SK-N-SH (cell line): ENCODE data around the gene ARFGAP1. TPM values are rescaled to one million over a fixed set of nuclear protein-coding genes. Genes with fewer than 3 reads are reported as not detected.

Source experiments
- CTCF ChIA-PET: fragments of 300-600, 350-600 bp; formaldehyde crosslinking; extraction: SDS; loops from one replicate; lab custom pipeline; 2021; lab: Yijun Ruan, JAX
- POLR2A ChIA-PET: fragments of 350-600 bp; sonication (Branson Sonifier 250); formaldehyde crosslinking; extraction: SDS; loops from one replicate; lab custom pipeline; 2020; ENCODE audit warnings: antibody characterized with exemption, inconsistent platforms; lab: Yijun Ruan, JAX
- DNase-seq: peaks from one replicate; pipeline ENCODE4 v3.0.0; 2012
- H2AFZ ChIP-seq: fragments of 200-600 bp; sonication (generic); 2 replicates; pipeline ENCODE4 v1.8.1; 2016; ENCODE audit warnings: antibody characterized with exemption, mild to moderate bottlenecking, low read depth
- H3F3A ChIP-seq: fragments of 200-600 bp; sonication (generic); replicated peaks from 2 replicates; pipeline ENCODE3; 2016; ENCODE audit warnings: antibody characterized with exemption, mild to moderate bottlenecking; ENCODE audit not compliant: insufficient read depth
- H3K27ac ChIP-seq, 2 experiments: fragments of 200-500 bp in 1 of 2; fragments of 200-600 bp in 1 of 2; sonication (Bioruptor generic) in 1 of 2; sonication (generic), shearing (Covaris generic) in 1 of 2; 2 replicates each; pipeline versions ENCODE4 v1.5.1 to v1.6.1; 2014 to 2016; ENCODE audit warnings: low read depth in 2 of 2, inconsistent platforms in 1 of 2, low read length in 1 of 2, mild to moderate bottlenecking in 1 of 2, mixed read lengths in 1 of 2
- H3K27me3 ChIP-seq: fragments of 200-600 bp; sonication (generic), shearing (Covaris generic); 2 replicates; pipeline ENCODE4 v1.6.1; 2016; ENCODE audit warnings: mixed run types; ENCODE audit not compliant: insufficient read depth
- H3K36me3 ChIP-seq, 2 experiments: fragments of 200-500 bp in 1 of 2; fragments of 200-600 bp in 1 of 2; sonication (Bioruptor generic) in 1 of 2; sonication (generic) in 1 of 2; replicated peaks in 1 of 2; 2 replicates each; pipeline versions ENCODE3 to v1.5.1; 2014 to 2016; ENCODE audit warnings: low read length in 1 of 2, mild to moderate bottlenecking in 1 of 2; ENCODE audit not compliant: insufficient read depth in 2 of 2, control insufficient read depth in 1 of 2
- H3K4me1 ChIP-seq, 2 experiments: fragments of 200-500 bp in 1 of 2; fragments of 200-600 bp in 1 of 2; sonication (Bioruptor generic) in 1 of 2; sonication (generic), shearing (Covaris generic) in 1 of 2; 2 replicates each; pipeline versions ENCODE4 v1.5.1 to v1.6.1; 2014 to 2016; ENCODE audit warnings: low read depth in 1 of 2, low read length in 1 of 2, mixed run types in 1 of 2; ENCODE audit not compliant: insufficient read depth in 2 of 2, control insufficient read depth in 1 of 2
- H3K4me2 ChIP-seq: fragments of 200-600 bp; sonication (generic), shearing (Covaris generic); 2 replicates; pipeline ENCODE4 v1.6.1; 2017; ENCODE audit warnings: mixed run types
- H3K4me3 ChIP-seq, 2 experiments: fragments of 200-500 bp in 1 of 2; fragments of 200-600 bp in 1 of 2; sonication (Bioruptor generic) in 1 of 2; sonication (generic), shearing (Covaris generic) in 1 of 2; 2 replicates each; pipeline versions ENCODE4 v1.5.1 to v1.8.1; 2014 to 2016; ENCODE audit warnings: low read depth in 2 of 2, inconsistent platforms in 1 of 2, low read length in 1 of 2, mild to moderate bottlenecking in 1 of 2, mixed read lengths in 1 of 2, moderate library complexity in 1 of 2
- H3K79me2 ChIP-seq: fragments of 200-600 bp; sonication (generic); 2 replicates; pipeline ENCODE4 v1.8.1; 2017; ENCODE audit warnings: mild to moderate bottlenecking; ENCODE audit not compliant: insufficient read depth
- H3K9ac ChIP-seq: fragments of 200-600 bp; sonication (generic); 2 replicates; pipeline ENCODE4 v1.6.1; 2017; ENCODE audit warnings: mixed run types
- H3K9me2 ChIP-seq: fragments of 200-600 bp; sonication (generic); 2 replicates; pipeline ENCODE4 v1.6.1; 2017; ENCODE audit warnings: mixed run types
- H3K9me3 ChIP-seq: fragments of 200-600 bp; sonication (generic); 2 replicates; pipeline ENCODE4 v1.6.1; 2017; ENCODE audit warnings: mixed run types, mild to moderate bottlenecking, moderate library complexity
- H4K20me1 ChIP-seq: fragments of 200-600 bp; sonication (generic); 2 replicates; pipeline ENCODE4 v1.6.1; 2017; ENCODE audit warnings: mild to moderate bottlenecking, mixed run types; ENCODE audit not compliant: insufficient read depth
- CHD2 ChIP-seq: fragments of 150-350 bp; IDR thresholded peaks from 2 replicates; pipeline ENCODE4 v1.6.1; 2018; ENCODE audit warnings: low read length; ENCODE audit not compliant: partially characterized antibody
- CTCF ChIP-seq: fragments of 200-600 bp; sonication (generic); IDR thresholded peaks from 2 replicates; pipeline ENCODE4 v1.6.1; 2017; ENCODE audit warnings: antibody characterized with exemption, mild to moderate bottlenecking, moderate library complexity
- ELF1 ChIP-seq: IDR thresholded peaks from 2 replicates; pipeline ENCODE4 v1.4.0; 2012
- EZH2phosphoT487 ChIP-seq: fragments of 200-600 bp; sonication (generic); IDR thresholded peaks from 2 replicates; pipeline ENCODE4 v1.6.1; 2017; ENCODE audit warnings: low read depth, mixed run types, mild to moderate bottlenecking, antibody characterized with exemption, moderate library complexity, borderline replicate concordance
- FOSL2 ChIP-seq: IDR thresholded peaks from 2 replicates; pipeline ENCODE4 v1.4.0; 2012; ENCODE audit warnings: low read depth, mild to moderate bottlenecking, moderate library complexity, borderline replicate concordance
- FOXJ3 ChIP-seq: sonication (generic); formaldehyde crosslinking; IDR thresholded peaks from 2 replicates; pipeline ENCODE4 v1.5.1; 2020; ENCODE audit warnings: mild to moderate bottlenecking, missing genetic modification reagents
- FOXM1 ChIP-seq: IDR thresholded peaks from 2 replicates; pipeline ENCODE4 v1.4.0; 2012; ENCODE audit warnings: low read depth, mild to moderate bottlenecking
- GATA2 ChIP-seq: sonication (generic); formaldehyde crosslinking; IDR thresholded peaks from 2 replicates; pipeline ENCODE4 v1.5.0; 2020; ENCODE audit warnings: mild to moderate bottlenecking, missing genetic modification reagents
- JUND ChIP-seq: IDR thresholded peaks from 2 replicates; pipeline ENCODE4 v1.4.0; 2012
- MAX ChIP-seq: IDR thresholded peaks from 2 replicates; pipeline ENCODE4 v1.4.0; 2012; ENCODE audit warnings: low read depth
- MXI1 ChIP-seq: IDR thresholded peaks from 2 replicates; pipeline ENCODE4 v1.6.1; 2012; ENCODE audit warnings: mild to moderate bottlenecking, low read depth, low read length, improper control_type of control experiment
- NRF1 ChIP-seq: IDR thresholded peaks from 2 replicates; pipeline ENCODE4 v1.6.1; 2012; ENCODE audit warnings: low read depth, mild to moderate bottlenecking, low read length
- POLR2AphosphoS5 ChIP-seq: IDR thresholded peaks from 2 replicates; pipeline ENCODE4 v1.6.1; 2012; ENCODE audit warnings: low read depth, low read length
- RCOR1 ChIP-seq: fragments of 150-350 bp; IDR thresholded peaks from 2 replicates; pipeline ENCODE4 v1.6.1; 2017; ENCODE audit warnings: antibody characterized with exemption, low read length
- REST ChIP-seq: IDR thresholded peaks from 2 replicates; pipeline ENCODE4 v1.6.1; 2012; ENCODE audit warnings: mild to moderate bottlenecking, low read depth, low read length, moderate library complexity
- RXRA ChIP-seq: IDR thresholded peaks from 2 replicates; pipeline ENCODE4 v1.4.0; 2012; ENCODE audit warnings: low read depth, mild to moderate bottlenecking, borderline replicate concordance
- USF2 ChIP-seq: fragments of 150-350 bp; IDR thresholded peaks from 2 replicates; pipeline ENCODE4 v1.6.1; 2017; ENCODE audit warnings: antibody characterized with exemption, low read length, low read depth, borderline replicate concordance
- ZBTB33 ChIP-seq: IDR thresholded peaks from 2 replicates; pipeline ENCODE4 v1.4.0; 2012; ENCODE audit warnings: low read depth, borderline replicate concordance
- WGBS: methylation state at CpG from one replicate; pipeline ENCODE4 v1.1.6; 2017; ENCODE audit warnings: low lambda C conversion rate; 5-methylcytosine and 5-hydroxymethylcytosine counted together
- polyA plus RNA-seq, 3 experiments: library from polyadenylated mRNA; depleted of rRNA; stranded (reverse); fragments of >200 nt; gene quantifications; 2 replicates each; pipeline ENCODE4 v1.2.3, GENCODE V29; 2012

ARFGAP1 gene
- polyA plus RNA-seq, 1 of the 3 experiments (the other 2 are of a cell fraction) = 72.7 TPM

GRCh38 chr20:63262836-63263235, 9.8 kb upstream of the ARFGAP1 start (continued):
- no peak for TF ChIP-seq MAX
- no peak for TF ChIP-seq JUND
- TF ChIP-seq EZH2phosphoT487 = no peak
- TF ChIP-seq USF2 = no peak
- TF ChIP-seq MXI1 = no peak
- TF ChIP-seq, all 33 proteins: peak for 0

GRCh38 chr20:63264000-63264399, 8.6 kb upstream of the ARFGAP1 start:
- Histone ChIP-seq H3K27ac (no peak overlapping the region), H3K79me2 (no peaks in the 10 kb centered on the region), H3K4me2 (no peak overlapping the region), H3K9ac (no peak overlapping the region), H3K27me3 (peaks cover 9% of the 10 kb centered on the region), H2AFZ (no peak overlapping the region), H3K4me1 (peaks cover 0 to 1% of the 10 kb centered on the region in 2 experiments; a peak in 1 of 4 replicates), H3K9me3 (no peaks in the 10 kb centered on the region), H3K36me3 (no peaks in the 10 kb centered on the region), H3K4me3 (no peak overlapping the region), H3K9me2 (no peaks in the 10 kb centered on the region), H3F3A (no peaks in the 10 kb centered on the region), H4K20me1 (no peaks in the 10 kb centered on the region)
- TF ChIP-seq MXI1 (no peak), NRF1 (no peak), FOXJ3 (CRISPR knock-in tag) (no peak), REST (no peak), RXRA (no peak)
- ChIA-PET CTCF (interaction anchor here (1.5 kb wide), 1 partner anchor 41 kb away, joined by 3 read pairs; no protein-coding TSS in a partner anchor), POLR2A (no interaction called here)
- 69% methylated on average over 4 of the region's 10 CpGs for WGBS
- DNase-seq = no peak

- Histone ChIP-seq H3K36me3 (no peaks in the 10 kb centered on the region), H3K9me2 (no peaks in the 10 kb centered on the region), H3K27ac (no peak overlapping the region), H3K9me3 (no peaks in the 10 kb centered on the region), H3K4me1 (no peaks in the 10 kb centered on the region; a peak in 1 of 4 replicates), H2AFZ (no peak overlapping the region), H3K9ac (no peak overlapping the region), H3K79me2 (no peaks in the 10 kb centered on the region), H3K27me3 (peaks cover 9% of the 10 kb centered on the region), H4K20me1 (no peaks in the 10 kb centered on the region), H3K4me2 (no peak overlapping the region), H3K4me3 (no peak overlapping the region), H3F3A (no peaks in the 10 kb centered on the region)
- DNase-seq = no peak
- TF ChIP-seq RCOR1 = no peak
- TF ChIP-seq GATA2 = no peak
- no peak for TF ChIP-seq CHD2
- no peak for TF ChIP-seq POLR2AphosphoS5
- TF ChIP-seq FOXJ3 (CRISPR knock-in tag) = no peak
- TF ChIP-seq CTCF = no peak
- no peak for TF ChIP-seq ZBTB33
- TF ChIP-seq FOSL2 = no peak
- no peak for TF ChIP-seq FOXM1
- no peak for TF ChIP-seq NRF1
- TF ChIP-seq ELF1 = no peak
- ChIA-PET CTCF (interaction anchor here (0.9 to 1.6 kb wide), 3 partner anchors 40 to 45 kb away, joined by 3 to 5 read pairs (median 3); no protein-coding TSS in a partner anchor), POLR2A (no interaction called here)
- 43% methylated on average over 14 of the region's 14 CpGs for WGBS
Observed at GRCh38 chr20:63264519-63264918, 8.1 kb upstream of the ARFGAP1 start.
